KG1 (cell line): ENCODE data around the gene SEPHS1.
"Not testable (repeated sequence)": the region's sequence is repeated elsewhere in the genome, so short reads cannot be mapped to it uniquely, and the experiment has no call there.

Experiments used
- DNase-seq: peaks from one replicate; lab custom pipeline; 2025; lab: John Stamatoyannopoulos, UW

Gene SEPHS1

GRCh38 chr10:13360587-13360986 is 12.5 kb upstream of the SEPHS1 start:
- no peak for DNase-seq

- no peak for DNase-seq
Measured at GRCh38 chr10:13356392-13356791, 8.3 kb upstream of the SEPHS1 start.

GRCh38 chr10:13354783-13355182 is 6.7 kb upstream of the SEPHS1 start:
- DNase-seq: no peak

GRCh38 chr10:13352519-13352918 is 4.4 kb upstream of the SEPHS1 start:
- DNase-seq: no peak

- no peak for DNase-seq
Measured at GRCh38 chr10:13351340-13351915, 3.3 kb upstream of the SEPHS1 start.

GRCh38 chr10:13349463-13350274 is 1.6 kb upstream of the SEPHS1 start:
- DNase-seq: no peak

- DNase-seq: peak; percentile 40
Measured at GRCh38 chr10:13347500-13348156, 465 bp downstream of the SEPHS1 start.

- no peak for DNase-seq
Measured at GRCh38 chr10:13347043-13347499, 1.0 kb downstream of the SEPHS1 start.

GRCh38 chr10:13346283-13347042 is 1.6 kb downstream of the SEPHS1 start:
- DNase-seq: no peak

GRCh38 chr10:13340626-13341376 is 7.3 kb downstream of the SEPHS1 start:
- no peak for DNase-seq

- DNase-seq: no peak
Measured at GRCh38 chr10:13340068-13340467, 8.0 kb downstream of the SEPHS1 start.

GRCh38 chr10:13338390-13339110 is 9.5 kb downstream of the SEPHS1 start:
- no peak for DNase-seq

- no peak for DNase-seq
Measured at GRCh38 chr10:13337827-13338196, 10.3 kb downstream of the SEPHS1 start.

GRCh38 chr10:13337128-13337826 is 10.8 kb downstream of the SEPHS1 start:
- DNase-seq: no peak

- no peak for DNase-seq
Measured at GRCh38 chr10:13335881-13336280, 12.2 kb downstream of the SEPHS1 start.

- DNase-seq: no peak
Measured at GRCh38 chr10:13334556-13334955, 13.5 kb downstream of the SEPHS1 start.

GRCh38 chr10:13331646-13332045 is 16.4 kb downstream of the SEPHS1 start:
- DNase-seq: no peak

- not testable (repeated sequence) for DNase-seq
Measured at GRCh38 chr10:13330980-13331379, 17.1 kb downstream of the SEPHS1 start.

- no peak for DNase-seq
Measured at GRCh38 chr10:13329565-13329964, 18.5 kb downstream of the SEPHS1 start.

- no peak for DNase-seq
Measured at GRCh38 chr10:13328613-13329012, 19.5 kb downstream of the SEPHS1 start.
